Measurements from ENCODE around the gene FAM177B.

FAM177B gene

GRCh38 chr1:222704260-222704659, 32.7 kb upstream of the FAM177B start:
- peaks cover 37% of the 10 kb centered on the region for H3K79me2 ChIP-seq (ENCODE audit: low read length)
- H3K27me3 ChIP-seq (replicated peaks; ENCODE audit: insufficient read depth, low read length), result no peaks in the 10 kb centered on the region
- H3K9me3 ChIP-seq (replicated peaks; ENCODE audit: insufficient read depth, low read length), result no peaks in the 10 kb centered on the region
- H3K4me1 ChIP-seq (ENCODE audit: low read length), result no peaks in the 10 kb centered on the region
- DNase-seq, result no peak
- H3F3A ChIP-seq (ENCODE audit: insufficient read depth, low read length), result no peaks in the 10 kb centered on the region
- H3K4me2 ChIP-seq (ENCODE audit: low read depth, low read length), result no peak overlapping the region
- no peaks in the 10 kb centered on the region for H3K9me2 ChIP-seq (replicated peaks; ENCODE audit: insufficient read depth, low read length)
- H3K9ac ChIP-seq (ENCODE audit: low read length), result no peak overlapping the region
- H3K27ac ChIP-seq (ENCODE audit: low read length), result no peak overlapping the region
- TF ChIP-seq CTCF (IDR thresholded peaks at IDR 0.05; ENCODE audit: low read length) (no peak), EZH2 (optimal IDR thresholded peaks at IDR 0.05; ENCODE audit: low read depth, low read length) (no peak), EZH2phosphoT487 (IDR thresholded peaks at IDR 0.05; ENCODE audit: low read length) (no peak)
- no peaks in the 10 kb centered on the region for H4K20me1 ChIP-seq (ENCODE audit: insufficient read depth, low read length)
- no peak overlapping the region for H3K4me3 ChIP-seq (ENCODE audit: low read length)
- no peaks in the 10 kb centered on the region for H3K36me3 ChIP-seq (replicated peaks; ENCODE audit: insufficient read depth, low read length)
- H2AFZ ChIP-seq (ENCODE audit: low read length), result no peak overlapping the region

- H3K4me1 ChIP-seq (ENCODE audit: low read length), result peaks cover 3% of the 10 kb centered on the region
- DNase-seq, result no peak
- no peaks in the 10 kb centered on the region for H3K36me3 ChIP-seq (replicated peaks; ENCODE audit: insufficient read depth, low read length)
- H2AFZ ChIP-seq (ENCODE audit: low read length), result no peak overlapping the region
- H3K79me2 ChIP-seq (ENCODE audit: low read length), result peaks cover 62% of the 10 kb centered on the region
- no peak overlapping the region for H3K4me2 ChIP-seq (ENCODE audit: low read depth, low read length)
- H3K9me2 ChIP-seq (replicated peaks; ENCODE audit: insufficient read depth, low read length), result no peaks in the 10 kb centered on the region
- H3K27me3 ChIP-seq (replicated peaks; ENCODE audit: insufficient read depth, low read length), result no peaks in the 10 kb centered on the region
- H3F3A ChIP-seq (ENCODE audit: insufficient read depth, low read length), result peaks cover 7% of the 10 kb centered on the region
- H3K4me3 ChIP-seq (ENCODE audit: low read length), result no peak overlapping the region
- TF ChIP-seq CTCF (IDR thresholded peaks at IDR 0.05; ENCODE audit: low read length) (peak; percentile 22), EZH2 (optimal IDR thresholded peaks at IDR 0.05; ENCODE audit: low read depth, low read length) (no peak)
- H3K27ac ChIP-seq (ENCODE audit: low read length), result no peak overlapping the region
- H3K9ac ChIP-seq (ENCODE audit: low read length), result no peak overlapping the region
- no peaks in the 10 kb centered on the region for H3K9me3 ChIP-seq (replicated peaks; ENCODE audit: insufficient read depth, low read length)
- H4K20me1 ChIP-seq (ENCODE audit: insufficient read depth, low read length), result no peaks in the 10 kb centered on the region
These were observed 30.2 kb upstream of the FAM177B start for GRCh38 chr1:222706815-222707214.

GRCh38 chr1:222709700-222710153, 27.3 kb upstream of the FAM177B start:
- TF ChIP-seq EZH2 (optimal IDR thresholded peaks at IDR 0.05; ENCODE audit: low read depth, low read length) (no peak), EZH2phosphoT487 (IDR thresholded peaks at IDR 0.05; ENCODE audit: low read length) (no peak), CTCF (IDR thresholded peaks at IDR 0.05; ENCODE audit: low read length) (no peak)
- Histone ChIP-seq H3K4me1 (ENCODE audit: low read length) (peaks cover 3% of the 10 kb centered on the region), H3K79me2 (ENCODE audit: low read length) (peaks cover 76% of the 10 kb centered on the region), H3F3A (ENCODE audit: insufficient read depth, low read length) (peaks cover 22% of the 10 kb centered on the region), H3K9me2 (replicated peaks; ENCODE audit: insufficient read depth, low read length) (no peaks in the 10 kb centered on the region), H3K27ac (ENCODE audit: low read length) (no peak overlapping the region), H3K27me3 (replicated peaks; ENCODE audit: insufficient read depth, low read length) (no peaks in the 10 kb centered on the region), H3K9ac (ENCODE audit: low read length) (no peak overlapping the region), H3K4me3 (ENCODE audit: low read length) (no peak overlapping the region), H3K36me3 (replicated peaks; ENCODE audit: insufficient read depth, low read length) (no peaks in the 10 kb centered on the region), H3K4me2 (ENCODE audit: low read depth, low read length) (no peak overlapping the region), H2AFZ (ENCODE audit: low read length) (no peak overlapping the region), H4K20me1 (ENCODE audit: insufficient read depth, low read length) (no peaks in the 10 kb centered on the region), H3K9me3 (replicated peaks; ENCODE audit: insufficient read depth, low read length) (no peaks in the 10 kb centered on the region)
- no peak for DNase-seq
